ENCODE data around the gene AK3.

GRCh38 chr9:4781408-4781807 is 40.4 kb upstream of the AK3 start:
- TF ChIP-seq, protein P1, sequence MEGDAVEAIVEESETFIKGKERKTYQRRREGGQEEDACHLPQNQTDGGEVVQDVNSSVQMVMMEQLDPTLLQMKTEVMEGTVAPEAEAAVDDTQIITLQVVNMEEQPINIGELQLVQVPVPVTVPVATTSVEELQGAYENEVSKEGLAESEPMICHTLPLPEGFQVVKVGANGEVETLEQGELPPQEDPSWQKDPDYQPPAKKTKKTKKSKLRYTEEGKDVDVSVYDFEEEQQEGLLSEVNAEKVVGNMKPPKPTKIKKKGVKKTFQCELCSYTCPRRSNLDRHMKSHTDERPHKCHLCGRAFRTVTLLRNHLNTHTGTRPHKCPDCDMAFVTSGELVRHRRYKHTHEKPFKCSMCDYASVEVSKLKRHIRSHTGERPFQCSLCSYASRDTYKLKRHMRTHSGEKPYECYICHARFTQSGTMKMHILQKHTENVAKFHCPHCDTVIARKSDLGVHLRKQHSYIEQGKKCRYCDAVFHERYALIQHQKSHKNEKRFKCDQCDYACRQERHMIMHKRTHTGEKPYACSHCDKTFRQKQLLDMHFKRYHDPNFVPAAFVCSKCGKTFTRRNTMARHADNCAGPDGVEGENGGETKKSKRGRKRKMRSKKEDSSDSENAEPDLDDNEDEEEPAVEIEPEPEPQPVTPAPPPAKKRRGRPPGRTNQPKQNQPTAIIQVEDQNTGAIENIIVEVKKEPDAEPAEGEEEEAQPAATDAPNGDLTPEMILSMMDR (IDR thresholded peaks at IDR 0.05; ENCODE audit: low read depth, low read length): no peak
- no peak for TF ChIP-seq EZH2phosphoT487 (IDR thresholded peaks at IDR 0.05; ENCODE audit: low read depth)
